Upper lobe of right lung (tissue), 1 donor: Measurements from ENCODE around the gene LKAAEAR1. TPM values are rescaled to one million over a fixed set of nuclear protein-coding genes. Genes with fewer than 3 reads are reported as not detected.
"Not testable (repeated sequence)": the region's sequence is repeated elsewhere in the genome, so short reads cannot be mapped to it uniquely, and the experiment has no call there.

Source experiments
- ATAC-seq: fragments of 200-7000 bp; cut with Tn5 transposase; one replicate; pipeline ENCODE4 v1.9.1; 2020; ENCODE audit warnings: mild to moderate bottlenecking, moderate library complexity
- DNase-seq: peaks from one replicate; pipeline ENCODE4 v3.0.0-alpha.2; 2020
- H3K27ac ChIP-seq: fragments of 200-600 bp; one replicate; pipeline ENCODE4 v1.8.0; 2022
- H3K27me3 ChIP-seq: fragments of 200-600 bp; one replicate; pipeline ENCODE4 v1.8.0; 2022; ENCODE audit warnings: mild to moderate bottlenecking
- H3K36me3 ChIP-seq: fragments of 200-600 bp; one replicate; pipeline ENCODE4 v1.8.0; 2022
- H3K4me1 ChIP-seq: fragments of 200-600 bp; one replicate; pipeline ENCODE4 v1.8.0; 2022
- H3K4me3 ChIP-seq: fragments of 200-600 bp; one replicate; pipeline ENCODE4 v1.8.0; 2022; ENCODE audit warnings: mild to moderate bottlenecking
- H3K9me3 ChIP-seq: fragments of 200-600 bp; one replicate; pipeline ENCODE4 v1.8.0; 2022
- CTCF ChIP-seq: fragments of 200-600 bp; IDR thresholded peaks from one replicate; pipeline ENCODE4 v1.8.0; 2022; ENCODE audit warnings: antibody characterized with exemption
- intact Hi-C: fragments of 100-400 bp; cut with DNase I; formaldehyde crosslinking; loops from one replicate; pipeline ENCODE4 v1.11.0; 2022
- total RNA-seq: library from RNA; stranded (reverse); fragmentation: NEBNext Ultra II Directional; extraction: Animal tissue kit (Norgen Biotek cat#: 25700); gene quantifications from one replicate; pipeline ENCODE4 v1.2.1, GENCODE V29; 2021
- donor health status: DM: no; HTN: yes; CAD: no; lungs with severe emphysema.

LKAAEAR1 gene
- total RNA-seq, 1 donor from 2014 or later = not detected

DNA sequence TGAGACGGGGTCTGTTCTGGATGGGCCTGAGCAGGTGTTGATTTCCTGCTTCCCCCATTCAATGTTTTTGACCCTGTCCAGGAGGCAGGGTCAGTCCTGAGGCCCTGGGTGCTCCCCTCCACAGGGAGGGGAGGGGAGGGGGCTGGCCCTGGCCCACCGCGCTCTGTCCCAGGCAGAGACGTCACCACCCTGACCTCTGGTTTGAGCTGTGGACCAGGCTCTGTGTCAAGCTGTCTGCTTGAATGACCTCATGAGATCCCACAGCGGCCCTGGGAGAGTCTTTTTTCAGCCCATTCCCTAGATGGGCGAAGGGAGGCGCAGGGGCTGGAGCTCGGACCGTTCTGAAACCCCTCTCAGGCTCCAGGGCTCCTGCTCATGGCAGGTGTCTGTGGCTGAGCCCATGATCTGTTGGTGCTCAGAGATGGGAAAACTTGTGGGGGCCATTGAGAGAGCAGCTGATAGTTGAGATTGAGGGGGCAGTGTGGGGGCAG, 8.9 kb upstream of the LKAAEAR1 start:
- ATAC-seq (no peak), DNase-seq (no peak)
- Histone ChIP-seq H3K4me1 (no peaks in the 10 kb centered on the region), H3K36me3 (no peaks in the 10 kb centered on the region), H3K27me3 (peaks cover 6% of the 10 kb centered on the region), H3K4me3 (no peak overlapping the region), H3K9me3 (no peaks in the 10 kb centered on the region), H3K27ac (no peak overlapping the region)
- intact Hi-C loops = no loop called here
- no peak for TF ChIP-seq CTCF

GRCh38 chr20:64092258-64093012, 8.2 kb upstream of the LKAAEAR1 start:
- Histone ChIP-seq H3K4me1 (no peaks in the 10 kb centered on the region), H3K9me3 (no peaks in the 10 kb centered on the region), H3K36me3 (no peaks in the 10 kb centered on the region), H3K4me3 (no peak overlapping the region), H3K27me3 (peaks cover 11% of the 10 kb centered on the region), H3K27ac (no peak overlapping the region)
- ATAC-seq (no peak), DNase-seq (no peak)
- intact Hi-C loops = no loop called here
- TF ChIP-seq CTCF = no peak

- no peak overlapping the region for H3K27ac ChIP-seq
- H3K36me3 ChIP-seq = no peaks in the 10 kb centered on the region
- intact Hi-C loops = no loop called here
- H3K9me3 ChIP-seq = no peaks in the 10 kb centered on the region
- H3K4me1 ChIP-seq = no peaks in the 10 kb centered on the region
- no peak overlapping the region for H3K4me3 ChIP-seq
- peaks cover 11% of the 10 kb centered on the region for H3K27me3 ChIP-seq
- TF ChIP-seq CTCF = no peak
- peak; percentile 5 for ATAC-seq
- DNase-seq = no peak
Observed at GRCh38 chr20:64091770-64092169, 7.6 kb upstream of the LKAAEAR1 start.

GRCh38 chr20:64091340-64091739, 7.1 kb upstream of the LKAAEAR1 start:
- no peak for DNase-seq
- H3K4me1 ChIP-seq = no peaks in the 10 kb centered on the region
- intact Hi-C loops = no loop called here
- TF ChIP-seq CTCF = no peak
- H3K9me3 ChIP-seq = no peaks in the 10 kb centered on the region
- no peak for ATAC-seq
- no peak overlapping the region for H3K27ac ChIP-seq
- H3K27me3 ChIP-seq = peaks cover 14% of the 10 kb centered on the region
- H3K36me3 ChIP-seq = no peaks in the 10 kb centered on the region
- no peak overlapping the region for H3K4me3 ChIP-seq

DNA sequence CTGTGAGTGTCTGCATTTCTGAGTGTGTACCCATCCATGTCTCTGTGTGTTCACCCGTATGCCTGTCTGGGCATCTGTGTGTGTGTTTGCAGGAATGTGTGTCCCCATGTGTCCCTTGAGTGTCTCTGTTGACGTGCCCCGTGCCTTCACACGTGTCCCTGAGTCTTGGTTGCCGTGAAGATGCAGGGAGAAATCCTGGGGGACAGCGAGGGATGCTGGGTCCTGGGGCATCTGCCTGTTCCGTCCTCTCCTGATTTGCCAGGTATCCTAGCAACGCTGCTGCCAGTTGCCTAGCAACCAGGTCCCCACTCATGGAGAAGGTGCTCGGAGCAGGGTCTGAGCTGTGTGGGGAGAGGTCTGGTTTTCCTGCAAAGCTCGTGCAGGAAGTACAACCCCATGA, 6.0 kb upstream of the LKAAEAR1 start:
- H3K27me3 ChIP-seq = peaks cover 19% of the 10 kb centered on the region
- H3K4me1 ChIP-seq = no peaks in the 10 kb centered on the region
- DNase-seq (no peak), ATAC-seq (no peak)
- H3K4me3 ChIP-seq = no peak overlapping the region
- H3K27ac ChIP-seq = no peak overlapping the region
- intact Hi-C loops = no loop called here
- no peaks in the 10 kb centered on the region for H3K9me3 ChIP-seq
- no peak for TF ChIP-seq CTCF
- no peaks in the 10 kb centered on the region for H3K36me3 ChIP-seq

DNA sequence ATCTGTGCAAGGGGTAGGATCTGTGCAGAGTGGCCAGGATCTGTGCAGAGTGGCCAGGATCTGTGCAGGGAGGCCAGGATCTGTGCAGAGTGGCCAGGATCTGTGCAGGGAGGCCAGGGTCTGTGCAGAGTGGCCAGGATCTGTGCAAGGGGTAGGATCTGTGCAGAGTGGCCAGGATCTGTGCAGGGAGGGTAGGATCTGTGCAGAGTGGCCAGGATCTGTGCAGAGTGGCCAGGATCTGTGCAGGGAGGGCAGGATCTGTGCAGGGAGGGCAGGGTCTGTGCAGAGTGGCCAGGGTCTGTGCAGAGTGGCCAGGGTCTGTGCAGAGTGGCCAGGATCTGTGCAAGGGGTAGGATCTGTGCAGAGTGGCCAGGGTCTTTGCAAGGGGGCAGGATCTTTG, 4.4 kb upstream of the LKAAEAR1 start:
- H3K9me3 ChIP-seq, intact Hi-C loops, DNase-seq, H3K27ac ChIP-seq, H3K4me3 ChIP-seq, H3K36me3 ChIP-seq, H3K4me1 ChIP-seq, ATAC-seq: not testable (repeated sequence)
- peaks cover 32% of the 10 kb centered on the region for H3K27me3 ChIP-seq

- H3K4me3 ChIP-seq, H3K36me3 ChIP-seq, DNase-seq, intact Hi-C loops, H3K27ac ChIP-seq, H3K9me3 ChIP-seq, ATAC-seq: not testable (repeated sequence)
- Histone ChIP-seq H3K4me1 (peaks cover 17% of the 10 kb centered on the region), H3K27me3 (peaks cover 32% of the 10 kb centered on the region)
Observed at GRCh38 chr20:64087226-64087825, 3.1 kb upstream of the LKAAEAR1 start.
